ENCODE data around the gene SGPP2.

GRCh38 chr2:222408684-222409083 lies 15.7 kb upstream of the SGPP2 start:
- TF ChIP-seq POLR2A (IDR thresholded peaks at IDR 0.05): no peak
- no peak for TF ChIP-seq CTCF (IDR thresholded peaks at IDR 0.05)
- no peak for TF ChIP-seq EP300 (IDR thresholded peaks at IDR 0.05)
- no peak for TF ChIP-seq POLR2AphosphoS5 (IDR thresholded peaks at IDR 0.05)
